T-helper 2 cell treated with Interferon-gamma antibody and Interleukin-4, amounts not matched to agents 100 ng/mL and 5 ng/mL, for 36 hours (primary cell): ENCODE measurements around the gene KLHL7. TPM values are rescaled to one million over a fixed set of nuclear protein-coding genes. Genes with fewer than 3 reads are reported as not detected.

Source experiments
- intact Hi-C: fragments of 100-400 bp; cut with micrococcal nuclease; formaldehyde crosslinking; loops from one replicate; pipeline ENCODE4 v1.15.1; 2023
- total RNA-seq: library from RNA; stranded (reverse); gene quantifications from 2 replicates; pipeline ENCODE4 v1.2.3, GENCODE V29; 2022

The KLHL7 gene
- total RNA-seq, result 12.5 and 13.4 TPM in 2 replicates

- intact Hi-C loops, result loop anchor here (1.0 to 10.0 kb wide), 6 partner anchors 76 to 429 kb away; partner anchors contain the start of genes HYCC1, IGF2BP3, MALSU1 and TOMM7
These were observed at the start of gene KLHL7 for GRCh38 chr7:23105644-23106056. Gene KLHL7 (plus strand): TSS chr7:23105785. CDS start chr7:23106027, 242 bp downstream.

- intact Hi-C loops, result loop anchor here (5.0 kb wide), 2 partner anchors 86 to 121 kb away; no protein-coding TSS in a partner anchor
These were observed 47.0 kb upstream of the KLHL7 start for GRCh38 chr7:23058408-23059096.

- intact Hi-C loops, result no loop called here
These were observed 44.3 kb upstream of the KLHL7 start for GRCh38 chr7:23061327-23061726.

- intact Hi-C loops, result no loop called here
These were observed 43.1 kb upstream of the KLHL7 start for GRCh38 chr7:23062452-23062851.

- intact Hi-C loops, result no loop called here
These were observed 39.6 kb upstream of the KLHL7 start for GRCh38 chr7:23065974-23066373.

- intact Hi-C loops, result no loop called here
These were observed 38.3 kb upstream of the KLHL7 start for GRCh38 chr7:23067271-23067670.

- intact Hi-C loops, result no loop called here
These were observed 33.5 kb upstream of the KLHL7 start for GRCh38 chr7:23072048-23072447.

GRCh38 chr7:23072922-23073321, 32.7 kb upstream of the KLHL7 start:
- intact Hi-C loops, result no loop called here

- intact Hi-C loops, result no loop called here
These were observed 30.9 kb upstream of the KLHL7 start for GRCh38 chr7:23074443-23075261.

GRCh38 chr7:23075571-23075970, 30.0 kb upstream of the KLHL7 start:
- intact Hi-C loops, result no loop called here

GRCh38 chr7:23076772-23077171, 28.8 kb upstream of the KLHL7 start:
- intact Hi-C loops, result no loop called here

- intact Hi-C loops, result no loop called here
These were observed 12.5 kb upstream of the KLHL7 start for GRCh38 chr7:23093111-23093510.

- intact Hi-C loops, result no loop called here
These were observed 12.0 kb upstream of the KLHL7 start for GRCh38 chr7:23093546-23093945.

GRCh38 chr7:23096518-23097290, 8.9 kb upstream of the KLHL7 start:
- intact Hi-C loops, result no loop called here

GRCh38 chr7:23098029-23098428, 7.6 kb upstream of the KLHL7 start:
- intact Hi-C loops, result no loop called here

GRCh38 chr7:23098460-23098859, 7.1 kb upstream of the KLHL7 start:
- intact Hi-C loops, result no loop called here

GRCh38 chr7:23100697-23101096, 4.9 kb upstream of the KLHL7 start:
- intact Hi-C loops, result loop anchor here (10.0 kb wide), 1 partner anchor 434 kb away; the partner anchor contains the start of gene TRA2A

GRCh38 chr7:23105086-23105643, 420 bp upstream of the KLHL7 start:
- intact Hi-C loops, result loop anchor here (1.0 to 10.0 kb wide), 6 partner anchors 76 to 430 kb away; partner anchors contain the start of genes HYCC1, IGF2BP3, MALSU1 and TOMM7

GRCh38 chr7:23106057-23106822, 655 bp downstream of the KLHL7 start:
- intact Hi-C loops, result loop anchor here (5.0 to 10.0 kb wide), 2 partner anchors 366 to 429 kb away; partner anchors contain the start of genes IGF2BP3 and TRA2A
